GM18502 (cell line): ENCODE results near the gene BTBD9.

Experiments used
- ATAC-seq: cut with Tn5 transposase; IDR thresholded peaks from one replicate; pipeline ENCODE4 v1.9.1; 2021; ENCODE audit warnings: mild to moderate bottlenecking; ENCODE audit not compliant: unreplicated experiment, poor library complexity

BTBD9 gene

DNA sequence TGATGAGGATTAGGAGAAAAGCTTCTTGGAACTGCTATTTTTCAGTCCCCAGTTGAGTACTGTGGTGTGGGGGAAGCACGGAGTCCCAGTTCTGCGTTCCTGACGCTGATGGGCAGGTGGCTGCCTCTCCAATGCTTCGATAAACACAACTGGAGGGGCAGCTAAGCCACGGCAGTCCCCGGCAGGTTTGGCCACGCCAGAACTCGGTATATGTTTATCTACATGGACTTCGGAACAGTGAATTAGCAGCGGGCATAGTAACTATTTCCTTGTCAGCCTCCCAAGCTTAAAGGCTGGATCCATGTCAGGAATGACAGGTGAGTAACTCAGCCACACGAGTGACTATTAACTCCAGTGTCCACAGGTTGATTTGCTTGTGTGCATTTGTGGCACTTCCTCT, 465.8 kb downstream of the BTBD9 start:
- no peak for ATAC-seq

DNA sequence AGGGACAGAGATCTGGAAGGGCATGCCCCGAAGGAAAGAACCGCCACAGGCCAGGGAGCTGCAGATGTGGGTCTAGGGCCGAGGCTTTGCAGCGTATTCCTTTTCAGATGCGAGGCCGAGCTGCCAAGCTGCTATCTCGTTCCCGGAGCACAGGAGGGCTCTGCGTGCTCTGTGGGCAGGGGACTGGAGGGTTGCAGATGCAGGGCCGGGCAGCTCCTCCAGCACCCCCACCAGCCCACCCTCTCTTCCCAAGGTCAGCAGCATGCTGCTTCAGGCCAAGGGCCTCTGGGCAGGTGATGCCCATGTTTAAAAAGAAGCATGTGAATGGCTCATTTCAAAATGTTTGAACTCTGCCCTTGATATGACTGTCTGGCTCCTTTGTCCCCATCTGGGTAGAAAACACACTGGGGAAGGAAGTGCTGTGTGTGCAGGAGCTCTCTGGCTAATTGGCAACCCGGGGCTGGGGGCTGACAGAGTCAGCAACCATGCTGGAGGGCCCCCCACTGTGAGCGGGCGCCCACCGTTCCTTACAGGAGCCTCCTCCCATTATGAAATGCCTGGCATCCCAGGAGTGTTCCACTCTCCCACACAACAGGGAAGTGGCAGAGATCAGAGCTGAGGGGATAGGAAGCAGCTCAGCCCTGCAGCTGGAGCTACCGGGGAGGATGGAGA, 466.9 kb downstream of the BTBD9 start:
- no peak for ATAC-seq

DNA sequence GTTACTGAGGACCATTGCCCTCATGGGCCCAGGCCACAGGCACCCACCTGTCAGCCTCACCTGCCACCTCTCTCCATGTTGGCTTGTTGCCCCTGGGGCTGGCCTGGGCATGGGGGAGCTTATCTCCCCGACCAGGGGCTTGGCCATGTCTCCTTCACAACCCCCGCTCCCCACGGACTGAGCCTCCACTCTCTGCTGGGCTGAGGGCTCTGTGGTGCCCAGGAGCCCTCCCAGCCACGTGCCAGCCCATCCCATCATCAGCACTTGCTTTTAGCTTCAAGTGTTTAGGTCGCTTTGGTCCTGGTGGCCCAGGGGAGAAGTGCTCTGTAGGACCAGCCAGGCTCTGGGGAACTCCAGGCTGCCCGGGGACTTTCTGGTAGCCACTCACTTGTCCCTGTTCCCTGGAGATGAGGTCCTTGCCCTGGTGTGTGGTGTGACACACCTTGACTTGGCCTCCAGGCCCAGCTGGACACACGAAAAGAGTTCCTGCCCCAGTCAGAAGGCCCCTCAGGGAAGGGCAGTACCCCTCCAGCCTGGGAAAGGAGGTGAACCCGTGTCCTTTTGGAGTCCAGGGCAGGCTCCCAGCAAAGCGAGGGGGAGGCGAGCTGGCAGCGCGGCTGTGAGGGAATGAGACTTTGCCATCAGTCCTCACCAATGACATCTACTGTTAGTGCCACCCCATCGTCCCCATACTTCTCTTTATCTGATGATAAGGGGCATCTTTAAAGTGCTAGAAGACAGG, 467.6 kb downstream of the BTBD9 start:
- no peak for ATAC-seq

DNA sequence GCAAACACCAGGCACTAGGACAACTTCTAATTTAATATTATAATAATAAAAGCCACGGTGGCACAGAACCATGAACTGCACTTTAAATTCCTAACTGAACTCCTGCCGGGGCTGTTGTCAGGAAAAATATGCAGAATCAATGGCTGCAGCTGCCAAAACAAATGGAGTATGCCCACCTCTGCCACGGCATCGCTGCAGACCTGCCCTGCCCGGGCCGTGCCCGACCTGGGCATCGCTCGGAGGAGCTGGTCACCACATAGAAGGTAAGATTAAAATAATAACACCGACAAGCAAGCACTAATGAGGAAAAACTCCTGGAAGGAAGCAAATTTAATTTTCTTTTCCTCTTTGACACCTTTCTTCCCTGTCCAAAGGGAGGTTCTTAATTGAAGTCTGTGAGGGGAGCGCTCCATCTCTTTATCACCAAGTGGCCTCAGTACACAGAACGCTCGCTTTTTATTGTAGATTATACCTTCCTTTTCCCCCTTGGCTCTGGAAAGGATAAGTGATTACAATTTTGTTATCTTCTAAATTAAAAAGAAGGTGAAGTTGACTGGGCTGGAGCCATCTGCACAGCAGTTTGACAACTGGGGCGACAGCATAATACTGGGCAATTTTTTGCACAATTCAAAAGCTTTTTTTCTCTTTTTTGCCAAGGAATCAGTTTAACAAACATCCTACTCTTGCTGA, 468.9 kb downstream of the BTBD9 start:
- no peak for ATAC-seq

DNA sequence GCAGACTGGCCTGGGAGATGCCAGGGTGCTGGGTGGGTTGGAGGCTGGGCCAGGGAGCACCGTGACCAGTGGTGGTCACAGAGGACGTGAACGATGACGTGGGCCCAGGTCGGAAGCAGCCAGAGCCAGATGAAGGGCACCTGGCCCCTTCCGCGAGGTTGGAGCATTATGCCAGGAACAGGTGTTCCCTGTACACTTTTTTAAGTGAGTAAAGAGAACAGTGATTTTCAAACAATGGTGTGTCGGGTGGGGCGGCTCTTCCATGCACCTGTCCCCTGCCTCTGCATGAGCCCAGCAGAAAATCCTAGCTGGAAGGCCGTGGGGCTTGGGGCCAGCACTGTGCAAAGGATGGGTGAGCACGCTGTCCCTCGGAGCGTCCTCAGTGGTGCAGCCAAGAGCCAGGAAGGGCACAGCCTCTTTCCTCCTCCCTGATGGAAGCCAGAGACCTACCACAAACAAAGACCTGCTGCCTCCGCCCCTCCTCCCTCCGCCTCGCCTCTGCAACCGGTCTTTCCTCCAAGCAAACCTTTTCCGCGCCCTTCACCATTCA, 469.7 kb downstream of the BTBD9 start:
- ATAC-seq, result no peak

GRCh38 chr6:38169221-38169976, 470.3 kb downstream of the BTBD9 start:
- ATAC-seq, result no peak

GRCh38 chr6:38168699-38169098, 471.0 kb downstream of the BTBD9 start:
- no peak for ATAC-seq

GRCh38 chr6:38168126-38168525, 471.6 kb downstream of the BTBD9 start:
- no peak for ATAC-seq

- ATAC-seq, result no peak
Measured at GRCh38 chr6:38167598-38167997, 472.1 kb downstream of the BTBD9 start.

GRCh38 chr6:38166411-38167240, 473.1 kb downstream of the BTBD9 start:
- no peak for ATAC-seq

- no peak for ATAC-seq
Measured at GRCh38 chr6:38164671-38165108, 475.0 kb downstream of the BTBD9 start.

GRCh38 chr6:38164131-38164481, 475.6 kb downstream of the BTBD9 start:
- ATAC-seq, result no peak

- no peak for ATAC-seq
Measured at GRCh38 chr6:38163186-38164130, 476.3 kb downstream of the BTBD9 start.

DNA sequence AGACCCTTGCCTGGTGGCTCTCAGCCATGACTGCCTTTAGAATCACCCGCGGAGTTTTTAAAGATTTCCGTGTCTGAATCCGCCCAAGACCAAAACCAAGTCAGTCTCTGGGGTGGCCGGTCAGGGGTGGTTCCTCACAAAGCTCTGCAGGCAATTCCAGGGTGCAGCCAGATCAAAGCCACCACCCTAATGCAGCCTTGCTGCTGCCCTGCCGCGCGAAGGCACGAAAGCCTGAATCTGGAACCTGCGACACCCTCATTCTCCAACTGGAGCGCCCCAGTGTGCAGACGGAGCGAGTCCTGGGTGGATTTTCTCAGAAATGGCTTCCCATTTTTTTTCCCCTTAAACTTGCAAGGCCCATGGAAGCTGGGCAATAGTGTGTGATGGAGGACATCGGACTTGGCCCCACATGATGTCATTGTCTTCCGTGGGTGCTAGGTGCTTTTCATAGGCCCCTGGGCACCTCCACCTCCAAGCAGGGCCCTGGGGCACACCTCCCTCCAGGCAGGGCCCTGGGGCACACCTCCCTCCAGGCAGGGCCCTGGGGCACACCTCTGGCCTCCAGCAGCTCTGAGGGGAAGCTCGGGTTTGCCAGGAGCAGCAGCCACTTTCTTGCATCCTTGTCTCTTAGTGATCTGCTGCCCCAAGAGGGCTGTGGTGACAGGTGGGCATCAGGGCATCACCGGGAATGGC, 477.1 kb downstream of the BTBD9 start:
- no peak for ATAC-seq

DNA sequence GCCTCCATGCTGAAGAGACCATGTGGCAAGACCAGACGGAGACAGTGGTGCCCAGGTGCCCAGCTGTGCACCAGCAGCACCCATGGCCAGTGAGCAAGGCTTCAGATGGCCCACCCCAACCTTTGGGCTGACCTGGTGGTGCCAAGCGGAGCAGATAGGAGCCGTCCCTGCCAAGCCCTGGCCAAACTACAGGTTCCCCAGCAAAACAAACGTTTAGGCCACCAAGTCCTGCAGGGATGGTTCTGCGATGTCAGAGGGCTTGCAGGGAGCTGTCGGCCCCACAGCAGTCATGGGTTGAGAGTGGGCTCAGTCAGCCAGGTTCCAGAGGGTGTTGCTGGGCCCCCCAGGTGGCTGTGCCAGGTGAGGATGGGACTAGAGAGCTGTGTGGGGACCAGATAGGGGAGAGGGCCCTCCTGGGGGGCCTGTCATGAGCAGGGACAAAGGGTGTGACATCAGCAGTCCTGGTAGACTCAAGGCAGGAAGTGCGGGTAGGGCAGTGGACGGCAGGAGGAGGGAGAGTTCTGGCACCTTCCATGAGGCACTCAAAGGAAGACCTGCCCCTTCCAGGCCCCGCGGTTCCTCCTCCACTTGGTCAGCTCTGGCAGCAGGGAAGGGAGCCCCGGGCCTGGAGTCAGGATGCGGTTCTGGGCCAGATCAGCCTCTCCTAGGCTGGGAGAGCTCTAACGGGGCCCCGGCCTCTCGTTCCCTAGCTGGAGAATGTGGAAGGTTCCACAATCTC, 477.8 kb downstream of the BTBD9 start:
- no peak for ATAC-seq

- no peak for ATAC-seq
Measured at GRCh38 chr6:38161331-38161730, 478.4 kb downstream of the BTBD9 start.

- no peak for ATAC-seq
Measured at GRCh38 chr6:38160831-38161230, 478.9 kb downstream of the BTBD9 start.
